IMR-90 (cell line): ENCODE results near the gene LGALS14. TPM values are rescaled to one million over a fixed set of nuclear protein-coding genes. Genes with fewer than 3 reads are reported as not detected.

Source experiments
- ATAC-seq: fragments of 200-7000 bp; cut with Tn5 transposase; 2 replicates; pipeline ENCODE4 v1.9.1; 2020; ENCODE audit warnings: low read depth, mild to moderate bottlenecking, moderate library complexity
- BruUV-seq: library from RNA; stranded (reverse); fragments of 400-500 nt; replicated peaks from 2 replicates; lab custom pipeline; 2021; lab: Mats Ljungman, UMichigan
- CTCF ChIA-PET: fragments of 300-600 bp; formaldehyde crosslinking; extraction: SDS; loops from one replicate; lab custom pipeline; 2021; ENCODE audit warnings: antibody characterized with exemption; lab: Yijun Ruan, JAX
- POLR2A ChIA-PET: fragments of 300-600 bp; sonication (Branson Sonifier 250); formaldehyde crosslinking; loops from one replicate; lab custom pipeline; 2022; ENCODE audit warnings: antibody characterized with exemption; ENCODE audit not compliant: unreplicated experiment; lab: Charles Lee
- DNase-seq: peaks from one replicate; pipeline ENCODE4 v3.0.0; 2013
- H2AFZ ChIP-seq: replicated peaks from 2 replicates; pipeline ENCODE3; 2013; ENCODE audit warnings: low read length, mild to moderate bottlenecking; ENCODE audit not compliant: poor library complexity
- H2AK5ac ChIP-seq: 2 replicates; pipeline ENCODE4 v1.6.1; 2013; ENCODE audit warnings: low read depth, low read length, inconsistent platforms
- H2AK9ac ChIP-seq: replicated peaks from 2 replicates; pipeline ENCODE3; 2013; ENCODE audit warnings: mild to moderate bottlenecking, low read depth, low read length, moderate library complexity; ENCODE audit not compliant: poor library complexity
- H2BK120ac ChIP-seq: 2 replicates; pipeline ENCODE4 v1.6.1; 2013; ENCODE audit warnings: low read depth, low read length, inconsistent platforms
- H2BK15ac ChIP-seq: 3 replicates; pipeline ENCODE4 v1.6.1; 2013; ENCODE audit warnings: low read depth, low read length, inconsistent platforms
- H2BK20ac ChIP-seq: 2 replicates; pipeline ENCODE4 v1.6.1; 2013; ENCODE audit warnings: low read depth, mild to moderate bottlenecking, inconsistent platforms, low read length, moderate library complexity
- H2BK5ac ChIP-seq: 2 replicates; pipeline ENCODE4 v1.6.1; 2013; ENCODE audit warnings: mild to moderate bottlenecking, low read depth, low read length, inconsistent platforms; ENCODE audit not compliant: poor library complexity, severe bottlenecking
- H3K14ac ChIP-seq: replicated peaks from 2 replicates; pipeline ENCODE4 v1.6.1; 2013; ENCODE audit warnings: low read depth, low read length, inconsistent platforms
- H3K18ac ChIP-seq: 2 replicates; pipeline ENCODE4 v1.6.1; 2013; ENCODE audit warnings: low read depth, low read length, control low read depth
- H3K23ac ChIP-seq: 2 replicates; pipeline ENCODE4 v1.6.1; 2013; ENCODE audit warnings: low read depth, low read length, inconsistent platforms
- H3K27ac ChIP-seq: 2 replicates; pipeline ENCODE4 v1.5.1; 2013; ENCODE audit warnings: mild to moderate bottlenecking, control low read depth, low read length; ENCODE audit not compliant: insufficient read depth
- H3K27me3 ChIP-seq: 2 replicates; pipeline ENCODE4 v1.6.1; 2013; ENCODE audit warnings: low read length; ENCODE audit not compliant: control insufficient read depth, insufficient read depth
- H3K36me3 ChIP-seq: 2 replicates; pipeline ENCODE4 v1.6.1; 2013; ENCODE audit warnings: low read length, mixed read lengths; ENCODE audit not compliant: control insufficient read depth, insufficient read depth
- H3K4ac ChIP-seq: 2 replicates; pipeline ENCODE4 v1.6.1; 2013; ENCODE audit warnings: low read depth, low read length, inconsistent platforms
- H3K4me1 ChIP-seq: 2 replicates; pipeline ENCODE4 v1.6.1; 2013; ENCODE audit warnings: low read length, mixed read lengths; ENCODE audit not compliant: control insufficient read depth, insufficient read depth
- H3K4me2 ChIP-seq: 2 replicates; pipeline ENCODE4 v1.6.1; 2013; ENCODE audit warnings: low read depth, mild to moderate bottlenecking, control low read depth, low read length, moderate library complexity
- H3K4me3 ChIP-seq: 2 replicates; pipeline ENCODE4 v1.5.1; 2013; ENCODE audit warnings: low read depth, mild to moderate bottlenecking, control low read depth, low read length, moderate library complexity; ENCODE audit not compliant: insufficient read depth
- H3K56ac ChIP-seq: 2 replicates; pipeline ENCODE4 v1.6.1; 2013; ENCODE audit warnings: low read length, inconsistent platforms; ENCODE audit not compliant: insufficient read depth; ENCODE audit errors: extremely low read depth
- H3K79me1 ChIP-seq, 2 experiments: 2 replicates each; pipeline ENCODE4 v1.6.1; 2013; ENCODE audit warnings: low read length in 2 of 2, inconsistent platforms in 1 of 2, low read depth in 1 of 2
- H3K9ac ChIP-seq: 2 replicates; pipeline ENCODE4 v1.6.1; 2013; ENCODE audit warnings: low read depth, low read length, control low read depth
- H3K9me1 ChIP-seq: 2 replicates; pipeline ENCODE4 v1.6.1; 2013; ENCODE audit warnings: low read length, inconsistent platforms; ENCODE audit not compliant: insufficient read depth
- H3K9me3 ChIP-seq: 2 replicates; pipeline ENCODE4 v1.6.1; 2013; ENCODE audit warnings: low read length; ENCODE audit not compliant: control insufficient read depth, insufficient read depth
- H4K20me1 ChIP-seq: 2 replicates; pipeline ENCODE4 v1.6.1; 2013; ENCODE audit warnings: low read length, inconsistent platforms; ENCODE audit not compliant: insufficient read depth
- H4K5ac ChIP-seq: 2 replicates; pipeline ENCODE4 v1.6.1; 2013; ENCODE audit warnings: mild to moderate bottlenecking, low read depth, low read length, control low read depth
- H4K8ac ChIP-seq, 2 experiments: 2 replicates each; pipeline ENCODE4 v1.6.1; 2013; ENCODE audit warnings: low read depth in 2 of 2, low read length in 2 of 2, control low read depth in 1 of 2, inconsistent platforms in 1 of 2
- H4K91ac ChIP-seq: 2 replicates; pipeline ENCODE4 v1.6.1; 2013; ENCODE audit warnings: low read depth, low read length, inconsistent platforms; ENCODE audit not compliant: insufficient read depth
- BHLHE40 ChIP-seq: fragments of 150-350 bp; IDR thresholded peaks from 2 replicates; pipeline ENCODE4 v1.6.1; 2016; ENCODE audit warnings: mild to moderate bottlenecking, low read depth, low read length
- CEBPB ChIP-seq: IDR thresholded peaks from 2 replicates; pipeline ENCODE4 v1.6.1; 2012; ENCODE audit warnings: low read depth, low read length, improper control_type of control experiment
- CHD1 ChIP-seq: IDR thresholded peaks from 2 replicates; pipeline ENCODE4 v1.6.1; 2012; ENCODE audit warnings: low read depth, low read length, improper control_type of control experiment
- FOS ChIP-seq: fragments of 150-350 bp; IDR thresholded peaks from 2 replicates; pipeline ENCODE4 v1.6.1; 2016; ENCODE audit warnings: low read depth, low read length
- MAFK ChIP-seq: IDR thresholded peaks from 2 replicates; pipeline ENCODE4 v1.6.1; 2012; ENCODE audit warnings: low read depth, low read length, improper control_type of control experiment
- MAZ ChIP-seq: IDR thresholded peaks from 2 replicates; pipeline ENCODE4 v1.6.1; 2012; ENCODE audit warnings: low read depth, mild to moderate bottlenecking, low read length, improper control_type of control experiment, moderate library complexity, borderline replicate concordance
- MXI1 ChIP-seq: IDR thresholded peaks from 2 replicates; pipeline ENCODE4 v1.6.1; 2012; ENCODE audit warnings: low read depth, mild to moderate bottlenecking, low read length, moderate library complexity, borderline replicate concordance
- NFE2L2 ChIP-seq: fragments of 150-350 bp; IDR thresholded peaks from 2 replicates; pipeline ENCODE4 v1.6.1; 2016; ENCODE audit warnings: low read depth, mild to moderate bottlenecking, low read length
- POLR2A ChIP-seq: IDR thresholded peaks from 2 replicates; pipeline ENCODE4 v1.6.1; 2012; ENCODE audit warnings: mild to moderate bottlenecking, low read depth, low read length
- RAD21 ChIP-seq: IDR thresholded peaks from 2 replicates; pipeline ENCODE4 v1.6.1; 2012; ENCODE audit warnings: low read length, improper control_type of control experiment
- RFX5 ChIP-seq: IDR thresholded peaks from 2 replicates; pipeline ENCODE4 v1.8.0; 2012; ENCODE audit warnings: low read depth, mild to moderate bottlenecking, low read length, moderate library complexity
- SMC3 ChIP-seq: fragments of 150-350 bp; IDR thresholded peaks from 2 replicates; pipeline ENCODE4 v1.6.1; 2016; ENCODE audit warnings: low read depth, mild to moderate bottlenecking, antibody characterized with exemption, low read length, moderate library complexity
- dilution Hi-C: fragments of 300-500 bp; cut with HindIII; formaldehyde crosslinking; loops from one replicate; pipeline ENCODE4 v1.14.3; 2018; ENCODE audit warnings: low sequenced_read_pairs; ENCODE audit not compliant: unreplicated experiment
- in situ Hi-C: fragments of 300-500 bp; cut with MboI; formaldehyde crosslinking; loops from 3 replicates; pipeline ENCODE4 v1.14.3; 2019; ENCODE audit warnings: low sequenced_read_pairs, inconsistent platforms, mixed read lengths
- intact Hi-C: fragments of 100-400 bp; cut with micrococcal nuclease; formaldehyde crosslinking; loops from 2 replicates; pipeline ENCODE4 v1.10.0; 2022
- polyA plus RNA-seq, 3 experiments: library from polyadenylated mRNA; depleted of rRNA; stranded (reverse); fragments of >200 nt; gene quantifications; 2 replicates each; pipeline ENCODE4 v1.2.3, GENCODE V29; 2012; ENCODE audit warnings: low replicate concordance in 1 of 3
- total RNA-seq: library from RNA; depleted of rRNA; stranded (reverse); fragments of >200 nt; gene quantifications from 2 replicates; pipeline ENCODE4 v1.2.3, GENCODE V29; 2012
- TF ChIP-seq, protein P1 (sequence below): fragments of 150-350 bp; IDR thresholded peaks from 2 replicates; pipeline ENCODE4 v1.6.1; 2017; ENCODE audit warnings: mild to moderate bottlenecking, antibody characterized with exemption, low read length, low read depth
- TF ChIP-seq, protein P2 (sequence below): fragments of 150-350 bp; IDR thresholded peaks from 2 replicates; pipeline ENCODE4 v1.6.1; 2016; ENCODE audit warnings: low read depth, mild to moderate bottlenecking, low read length, moderate library complexity, borderline replicate concordance
- TF ChIP-seq, protein P3 (sequence below): conservative IDR thresholded peaks from 2 replicates; pipeline ENCODE4 v1.5.1; 2012; ENCODE audit warnings: mild to moderate bottlenecking, low read depth, low read length, improper control_type of control experiment

The LGALS14 gene
- total and polyA plus RNA-seq, 2 of the 4 experiments (the other 2 are of a cell fraction) = not detected

DNA sequence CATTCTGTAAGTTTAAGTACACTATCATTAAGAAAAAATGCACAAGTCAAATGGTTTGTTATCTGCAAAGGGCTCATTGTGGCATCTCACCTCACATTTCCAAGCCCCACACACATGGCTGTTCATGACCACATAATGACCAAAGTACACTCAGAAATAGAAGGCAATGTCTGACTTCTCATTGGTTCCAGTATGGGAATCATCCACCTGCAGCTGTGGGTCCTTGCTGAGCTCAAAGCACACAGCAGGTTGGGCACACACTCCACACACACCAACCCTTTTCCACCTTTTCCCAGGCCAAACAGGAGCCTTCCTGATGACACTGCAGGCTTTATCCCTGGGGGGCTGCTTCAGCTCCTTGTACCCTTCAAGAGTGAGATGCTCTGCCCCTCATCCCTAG lies 21.7 kb downstream of the LGALS14 start:
- Histone ChIP-seq H2AK9ac (no peak overlapping the region), H3K56ac (no peak overlapping the region), H3K9me3 (no peaks in the 10 kb centered on the region), H3K4ac (no peak overlapping the region), H3K27me3 (no peaks in the 10 kb centered on the region), H3K18ac (no peak overlapping the region), H2AK5ac (no peak overlapping the region), H2BK120ac (no peak overlapping the region), H2BK20ac (no peak overlapping the region), H3K9ac (no peak overlapping the region), H3K4me3 (no peak overlapping the region), H4K8ac (no peak overlapping the region), H3K27ac (no peak overlapping the region), H2AFZ (no peak overlapping the region), H3K79me1 (no peaks in the 10 kb centered on the region), H2BK15ac (no peak overlapping the region), H4K5ac (no peak overlapping the region), H3K14ac (no peak overlapping the region), H2BK5ac (no peak overlapping the region), H4K91ac (no peak overlapping the region), H3K36me3 (no peaks in the 10 kb centered on the region), H3K23ac (no peak overlapping the region), H3K4me1 (no peaks in the 10 kb centered on the region), H4K20me1 (no peaks in the 10 kb centered on the region), H3K4me2 (no peak overlapping the region), H3K9me1 (no peaks in the 10 kb centered on the region)
- POLR2A ChIA-PET = no interaction called here
- BruUV-seq = no TSS peak
- TF ChIP-seq MAZ = no peak
- no peak for TF ChIP-seq RAD21
- TF ChIP-seq MAFK = no peak
- TF ChIP-seq, protein P1, sequence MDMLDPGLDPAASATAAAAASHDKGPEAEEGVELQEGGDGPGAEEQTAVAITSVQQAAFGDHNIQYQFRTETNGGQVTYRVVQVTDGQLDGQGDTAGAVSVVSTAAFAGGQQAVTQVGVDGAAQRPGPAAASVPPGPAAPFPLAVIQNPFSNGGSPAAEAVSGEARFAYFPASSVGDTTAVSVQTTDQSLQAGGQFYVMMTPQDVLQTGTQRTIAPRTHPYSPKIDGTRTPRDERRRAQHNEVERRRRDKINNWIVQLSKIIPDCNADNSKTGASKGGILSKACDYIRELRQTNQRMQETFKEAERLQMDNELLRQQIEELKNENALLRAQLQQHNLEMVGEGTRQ = no peak
- TF ChIP-seq RFX5 = no peak
- TF ChIP-seq CHD1 = no peak
- no peak for TF ChIP-seq CEBPB
- TF ChIP-seq POLR2A = no peak
- no peak for TF ChIP-seq MXI1
- TF ChIP-seq, protein P2, sequence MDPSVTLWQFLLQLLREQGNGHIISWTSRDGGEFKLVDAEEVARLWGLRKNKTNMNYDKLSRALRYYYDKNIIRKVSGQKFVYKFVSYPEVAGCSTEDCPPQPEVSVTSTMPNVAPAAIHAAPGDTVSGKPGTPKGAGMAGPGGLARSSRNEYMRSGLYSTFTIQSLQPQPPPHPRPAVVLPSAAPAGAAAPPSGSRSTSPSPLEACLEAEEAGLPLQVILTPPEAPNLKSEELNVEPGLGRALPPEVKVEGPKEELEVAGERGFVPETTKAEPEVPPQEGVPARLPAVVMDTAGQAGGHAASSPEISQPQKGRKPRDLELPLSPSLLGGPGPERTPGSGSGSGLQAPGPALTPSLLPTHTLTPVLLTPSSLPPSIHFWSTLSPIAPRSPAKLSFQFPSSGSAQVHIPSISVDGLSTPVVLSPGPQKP = no peak
- TF ChIP-seq BHLHE40 = no peak
- TF ChIP-seq SMC3 = no peak
- TF ChIP-seq FOS = no peak
- TF ChIP-seq, protein P3, sequence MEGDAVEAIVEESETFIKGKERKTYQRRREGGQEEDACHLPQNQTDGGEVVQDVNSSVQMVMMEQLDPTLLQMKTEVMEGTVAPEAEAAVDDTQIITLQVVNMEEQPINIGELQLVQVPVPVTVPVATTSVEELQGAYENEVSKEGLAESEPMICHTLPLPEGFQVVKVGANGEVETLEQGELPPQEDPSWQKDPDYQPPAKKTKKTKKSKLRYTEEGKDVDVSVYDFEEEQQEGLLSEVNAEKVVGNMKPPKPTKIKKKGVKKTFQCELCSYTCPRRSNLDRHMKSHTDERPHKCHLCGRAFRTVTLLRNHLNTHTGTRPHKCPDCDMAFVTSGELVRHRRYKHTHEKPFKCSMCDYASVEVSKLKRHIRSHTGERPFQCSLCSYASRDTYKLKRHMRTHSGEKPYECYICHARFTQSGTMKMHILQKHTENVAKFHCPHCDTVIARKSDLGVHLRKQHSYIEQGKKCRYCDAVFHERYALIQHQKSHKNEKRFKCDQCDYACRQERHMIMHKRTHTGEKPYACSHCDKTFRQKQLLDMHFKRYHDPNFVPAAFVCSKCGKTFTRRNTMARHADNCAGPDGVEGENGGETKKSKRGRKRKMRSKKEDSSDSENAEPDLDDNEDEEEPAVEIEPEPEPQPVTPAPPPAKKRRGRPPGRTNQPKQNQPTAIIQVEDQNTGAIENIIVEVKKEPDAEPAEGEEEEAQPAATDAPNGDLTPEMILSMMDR = no peak
- no peak for TF ChIP-seq NFE2L2
- no peak for DNase-seq
- ATAC-seq = no peak
- dilution Hi-C loops = no loop called here
- CTCF ChIA-PET = no interaction called here
- in situ Hi-C loops = no loop called here
- intact Hi-C loops = no loop called here
